ENCODE measurements around the gene ATP2C1.
"Not testable (repeated sequence)": the region's sequence is repeated elsewhere in the genome, so short reads cannot be mapped to it uniquely, and the experiment has no call there.

ATP2C1 gene

GRCh38 chr3:131042271-131042985 is 148.5 kb downstream of the ATP2C1 start:
- not testable (repeated sequence) for DNase-seq (ENCODE audit: low read depth in 2 of 2)

- no peak for DNase-seq (ENCODE audit: low read depth in 2 of 2)
These were observed 153.7 kb downstream of the ATP2C1 start for GRCh38 chr3:131047582-131047981.

- DNase-seq (ENCODE audit: low read depth in 2 of 2) = no peak
These were observed 154.1 kb downstream of the ATP2C1 start for GRCh38 chr3:131048030-131048429.

- DNase-seq (ENCODE audit: low read depth in 2 of 2) = no peak
These were observed 156.1 kb downstream of the ATP2C1 start for GRCh38 chr3:131050001-131050400.

GRCh38 chr3:131053043-131053859 is 159.4 kb downstream of the ATP2C1 start:
- DNase-seq (ENCODE audit: low read depth in 2 of 2) = no peak

Measured in stimulated activated CD8-positive, alpha-beta memory T cell treated with anti-CD3 and anti-CD28 coated beads, Interleukin-7, amount 100 ng/mL, for 4 hours (primary cell).